Ramos (cell line): ENCODE results near the gene AQP5.

Source experiments
- in situ Hi-C: fragments of 300-500 bp; cut with MboI; formaldehyde crosslinking; loops from one replicate; pipeline ENCODE4 v1.14.3; 2022; ENCODE audit warnings: low sequenced_read_pairs; ENCODE audit not compliant: unreplicated experiment

The AQP5 gene

GRCh38 chr12:50005175-50005574 is 43.5 kb downstream of the AQP5 start:
- in situ Hi-C loops: no loop called here

DNA sequence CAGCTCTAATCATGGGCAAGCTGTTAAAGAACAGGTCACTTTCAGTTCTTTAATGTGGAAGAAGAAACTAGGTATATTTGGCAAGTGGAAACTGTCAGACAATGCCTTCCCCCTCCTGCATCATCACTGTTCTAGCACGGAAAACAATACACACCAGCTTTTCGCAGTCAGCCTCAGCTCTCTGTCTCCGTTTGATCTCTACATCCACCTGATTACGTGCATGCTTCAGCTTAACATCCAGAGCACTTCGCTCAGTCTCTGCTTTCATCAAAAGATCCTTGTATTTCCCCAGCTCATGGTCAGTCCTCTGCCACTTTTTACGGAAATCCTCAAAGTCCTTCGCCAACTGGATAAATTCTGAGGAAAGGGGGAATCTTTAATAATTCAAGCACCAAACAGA is 44.6 kb downstream of the AQP5 start:
- in situ Hi-C loops: no loop called here

- in situ Hi-C loops: no loop called here
Measured at GRCh38 chr12:50006754-50007442, 45.2 kb downstream of the AQP5 start.

DNA sequence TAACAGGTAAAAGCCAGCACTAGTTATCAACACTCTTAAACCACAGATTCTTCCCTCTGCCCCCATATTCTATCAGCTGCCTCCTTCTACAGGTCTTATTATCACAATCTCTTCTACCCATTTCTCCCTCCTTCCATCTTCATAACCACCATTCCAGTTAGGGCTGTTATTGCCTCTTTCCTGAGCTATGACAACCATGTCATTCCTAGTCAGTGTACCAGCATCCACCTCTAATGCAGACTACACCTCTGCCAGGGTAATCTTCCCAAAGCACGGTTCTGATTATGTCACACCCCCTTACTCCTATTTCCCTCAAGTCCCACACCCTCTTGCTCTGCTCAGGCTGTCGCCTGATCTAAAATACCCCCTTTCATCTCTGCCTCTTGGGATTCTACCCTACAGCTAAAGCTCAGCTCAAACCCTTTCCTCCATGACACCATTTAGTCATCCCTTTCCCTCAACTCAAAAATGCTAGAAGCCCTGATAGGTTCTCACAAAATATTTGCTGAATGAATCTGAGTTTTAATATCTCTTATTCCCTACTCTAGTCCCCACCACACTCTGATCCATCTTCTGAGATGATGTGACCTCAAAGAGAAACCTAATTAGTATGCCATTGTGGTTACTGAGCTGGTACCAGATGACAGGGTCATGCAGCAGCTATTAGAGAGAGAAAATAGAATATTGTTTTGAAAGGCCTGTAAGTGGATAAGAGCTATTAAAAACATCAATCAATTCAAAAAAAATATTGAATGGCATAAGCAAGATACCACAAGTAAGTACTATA is 51.9 kb downstream of the AQP5 start:
- in situ Hi-C loops: no loop called here

GRCh38 chr12:50014342-50014741 is 52.7 kb downstream of the AQP5 start:
- in situ Hi-C loops: no loop called here
